ENCODE data around the gene PRDM16.

DNA sequence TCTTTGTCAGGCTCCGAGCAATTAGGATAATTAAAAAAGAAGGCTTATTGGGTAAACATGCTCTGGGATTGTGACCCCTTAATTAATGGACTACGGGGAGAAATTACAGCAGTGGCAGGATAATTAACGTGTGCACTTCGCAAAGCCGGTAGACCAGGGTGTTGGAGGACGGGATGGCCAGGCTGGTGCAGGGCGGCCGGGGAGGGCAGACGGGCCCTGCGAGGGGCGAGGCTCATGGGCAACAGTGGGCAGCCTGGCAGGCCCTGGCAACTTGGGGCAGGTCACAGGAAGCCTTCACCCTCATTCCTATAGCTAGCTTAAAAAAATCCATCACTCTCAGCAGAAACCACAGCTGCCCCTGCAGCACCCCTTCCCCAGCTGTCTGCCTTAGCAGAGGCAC lies 199.3 kb downstream of the PRDM16 start:
- TF ChIP-seq EZH2 (IDR thresholded peaks at IDR 0.05; ENCODE audit: borderline replicate concordance, insufficient read depth, low read length, poor library complexity, severe bottlenecking) (no peak), EP300 (conservative IDR thresholded peaks at IDR 0.05; ENCODE audit: poor library complexity, severe bottlenecking) (no peak), SMC3 (conservative IDR thresholded peaks at IDR 0.05; ENCODE audit: poor library complexity) (no peak)
- TF ChIP-seq, protein P1, sequence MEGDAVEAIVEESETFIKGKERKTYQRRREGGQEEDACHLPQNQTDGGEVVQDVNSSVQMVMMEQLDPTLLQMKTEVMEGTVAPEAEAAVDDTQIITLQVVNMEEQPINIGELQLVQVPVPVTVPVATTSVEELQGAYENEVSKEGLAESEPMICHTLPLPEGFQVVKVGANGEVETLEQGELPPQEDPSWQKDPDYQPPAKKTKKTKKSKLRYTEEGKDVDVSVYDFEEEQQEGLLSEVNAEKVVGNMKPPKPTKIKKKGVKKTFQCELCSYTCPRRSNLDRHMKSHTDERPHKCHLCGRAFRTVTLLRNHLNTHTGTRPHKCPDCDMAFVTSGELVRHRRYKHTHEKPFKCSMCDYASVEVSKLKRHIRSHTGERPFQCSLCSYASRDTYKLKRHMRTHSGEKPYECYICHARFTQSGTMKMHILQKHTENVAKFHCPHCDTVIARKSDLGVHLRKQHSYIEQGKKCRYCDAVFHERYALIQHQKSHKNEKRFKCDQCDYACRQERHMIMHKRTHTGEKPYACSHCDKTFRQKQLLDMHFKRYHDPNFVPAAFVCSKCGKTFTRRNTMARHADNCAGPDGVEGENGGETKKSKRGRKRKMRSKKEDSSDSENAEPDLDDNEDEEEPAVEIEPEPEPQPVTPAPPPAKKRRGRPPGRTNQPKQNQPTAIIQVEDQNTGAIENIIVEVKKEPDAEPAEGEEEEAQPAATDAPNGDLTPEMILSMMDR (IDR thresholded peaks at IDR 0.05; ENCODE audit: poor library complexity, severe bottlenecking) = no peak
- TF ChIP-seq, protein P2, sequence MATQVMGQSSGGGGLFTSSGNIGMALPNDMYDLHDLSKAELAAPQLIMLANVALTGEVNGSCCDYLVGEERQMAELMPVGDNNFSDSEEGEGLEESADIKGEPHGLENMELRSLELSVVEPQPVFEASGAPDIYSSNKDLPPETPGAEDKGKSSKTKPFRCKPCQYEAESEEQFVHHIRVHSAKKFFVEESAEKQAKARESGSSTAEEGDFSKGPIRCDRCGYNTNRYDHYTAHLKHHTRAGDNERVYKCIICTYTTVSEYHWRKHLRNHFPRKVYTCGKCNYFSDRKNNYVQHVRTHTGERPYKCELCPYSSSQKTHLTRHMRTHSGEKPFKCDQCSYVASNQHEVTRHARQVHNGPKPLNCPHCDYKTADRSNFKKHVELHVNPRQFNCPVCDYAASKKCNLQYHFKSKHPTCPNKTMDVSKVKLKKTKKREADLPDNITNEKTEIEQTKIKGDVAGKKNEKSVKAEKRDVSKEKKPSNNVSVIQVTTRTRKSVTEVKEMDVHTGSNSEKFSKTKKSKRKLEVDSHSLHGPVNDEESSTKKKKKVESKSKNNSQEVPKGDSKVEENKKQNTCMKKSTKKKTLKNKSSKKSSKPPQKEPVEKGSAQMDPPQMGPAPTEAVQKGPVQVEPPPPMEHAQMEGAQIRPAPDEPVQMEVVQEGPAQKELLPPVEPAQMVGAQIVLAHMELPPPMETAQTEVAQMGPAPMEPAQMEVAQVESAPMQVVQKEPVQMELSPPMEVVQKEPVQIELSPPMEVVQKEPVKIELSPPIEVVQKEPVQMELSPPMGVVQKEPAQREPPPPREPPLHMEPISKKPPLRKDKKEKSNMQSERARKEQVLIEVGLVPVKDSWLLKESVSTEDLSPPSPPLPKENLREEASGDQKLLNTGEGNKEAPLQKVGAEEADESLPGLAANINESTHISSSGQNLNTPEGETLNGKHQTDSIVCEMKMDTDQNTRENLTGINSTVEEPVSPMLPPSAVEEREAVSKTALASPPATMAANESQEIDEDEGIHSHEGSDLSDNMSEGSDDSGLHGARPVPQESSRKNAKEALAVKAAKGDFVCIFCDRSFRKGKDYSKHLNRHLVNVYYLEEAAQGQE (IDR thresholded peaks at IDR 0.05; ENCODE audit: borderline replicate concordance) = no peak

All from neural cell (in vitro differentiated cells).